Upper lobe of left lung (tissue), 6 donors: ENCODE results near the gene TMEM89. TPM values are rescaled to one million over a fixed set of nuclear protein-coding genes. Genes with fewer than 3 reads are reported as not detected.

Experiments
- ATAC-seq, 2 donors: fragments of 200-7000 bp; cut with Tn5 transposase; one replicate each; pipeline ENCODE4 v1.9.1; 2022; ENCODE audit warnings: mild to moderate bottlenecking in 2 of 2, moderate library complexity in 2 of 2; ENCODE audit not compliant: low FRiP score in 2 of 2
- DNase-seq, 2 donors: peaks; one replicate each; pipeline ENCODE4 v3.0.0-alpha.2; 2019 to 2020
- H3K27ac ChIP-seq, 4 donors: fragments of 200-600 bp; sonication (generic); one replicate each; pipeline ENCODE4 v1.5.1; 2016 to 2019
- H3K27me3 ChIP-seq, 4 donors: fragments of 200-600 bp; sonication (generic); one replicate each; pipeline ENCODE4 v1.5.1; 2017 to 2019
- H3K36me3 ChIP-seq, 4 donors: fragments of 200-600 bp; sonication (generic); one replicate each; pipeline ENCODE4 v1.5.1; 2016 to 2019
- H3K4me1 ChIP-seq, 4 donors: fragments of 200-600 bp; sonication (generic); one replicate each; pipeline ENCODE4 v1.5.1; 2018 to 2019
- H3K4me3 ChIP-seq, 4 donors: fragments of 200-600 bp; sonication (generic); one replicate each; pipeline ENCODE4 v1.5.1; 2017 to 2019; ENCODE audit warnings: mild to moderate bottlenecking in 2 of 4, moderate library complexity in 1 of 4
- H3K9me3 ChIP-seq, 4 donors: fragments of 200-600 bp; sonication (generic); one replicate each; pipeline ENCODE4 v1.5.1; 2018 to 2019
- CTCF ChIP-seq, 6 experiments: fragments of 450-650 bp in 4 of 6; fragments of 200-600 bp in 2 of 6; sonication (generic) in 2 of 6; IDR thresholded peaks; one replicate each; pipeline ENCODE4 v1.5.1; 2016 to 2019; ENCODE audit warnings: antibody characterized with exemption in 6 of 6
- EP300 ChIP-seq, 4 donors: sonication (generic); formaldehyde crosslinking; IDR thresholded peaks; one replicate each; pipeline ENCODE4 v1.5.1; 2017; ENCODE audit warnings: antibody characterized with exemption in 4 of 4, control low read depth in 2 of 4
- POLR2A ChIP-seq, 4 donors: fragments of 450-650 bp; IDR thresholded peaks; one replicate each; pipeline ENCODE4 v1.5.1; 2016 to 2017; ENCODE audit warnings: antibody characterized with exemption in 4 of 4, mild to moderate bottlenecking in 2 of 4
- POLR2AphosphoS5 ChIP-seq, 2 donors: sonication (generic); formaldehyde crosslinking; IDR thresholded peaks; one replicate each; pipeline ENCODE4 v1.5.1; 2017; ENCODE audit warnings: antibody characterized with exemption in 2 of 2
- WGBS, 2 donors: methylation state at CpG; one replicate each; pipeline ENCODE4 v1.1.5; 2017 to 2018; 5-methylcytosine and 5-hydroxymethylcytosine counted together
- total RNA-seq, 6 donors: library from RNA; depleted of rRNA in 4 of 6; stranded (reverse); fragments of >200 nt in 4 of 6; gene quantifications; one replicate each; pipeline versions ENCODE4 v1.1.0 to v1.2.1, GENCODE V29; 2016 to 2021
- donor health status: DM: no; HTN: no; CAD: no; lungs with moderate emphysema.
- donor health status: DM: no; HTN: yes; CAD: no; lungs with severe emphysema.

TMEM89 gene
- total RNA-seq, 6 donors from 2014 or later: 0.67 TPM; not detected in 5

- 58 to 61% methylated on average over 12 to 44 of the region's 45 CpGs for WGBS, 2 donors
- DNase-seq (peak in 1 of 2 donors; percentile 89), ATAC-seq (no peak)
- H3K27ac ChIP-seq: peak overlapping the region in 3 of 4 donors; percentile 75 to 84 (median 80)
- H3K4me1 ChIP-seq: peaks cover 10 to 31% (median 25%) of the 10 kb centered on the region in 4 donors
- TF ChIP-seq POLR2A (IDR thresholded peaks at IDR 0.05) (no peak), POLR2AphosphoS5 (IDR thresholded peaks at IDR 0.05) (no peak)
- H3K4me3 ChIP-seq: peak overlapping the region in 3 of 4 donors; percentile 68 to 74 (median 68)
- H3K36me3 ChIP-seq: no peaks in the 10 kb centered on the region
- H3K9me3 ChIP-seq: no peaks in the 10 kb centered on the region
- peaks cover 0 to 17% (median under 1%) of the 10 kb centered on the region in 4 donors for H3K27me3 ChIP-seq
These were observed 35.3 kb upstream of the TMEM89 start for GRCh38 chr3:48656841-48657281.

- Histone ChIP-seq H3K36me3 (no peaks in the 10 kb centered on the region), H3K27me3 (peaks cover 0 to 12% (median 0%) of the 10 kb centered on the region in 4 donors), H3K27ac (peak overlapping the region; percentile 62 to 84 (median 78)), H3K4me3 (peak overlapping the region; percentile 21 to 74 (median 68)), H3K4me1 (peaks cover 7 to 25% (median 19%) of the 10 kb centered on the region in 4 donors), H3K9me3 (no peaks in the 10 kb centered on the region)
- WGBS, 2 donors: 0 to 11% methylated on average over 28 to 36 of the region's 94 CpGs
- ATAC-seq (peak; percentile 91 to 95), DNase-seq (peak; percentile 91 to 96)
- TF ChIP-seq CTCF (IDR thresholded peaks at IDR 0.05) (peak; percentile 54 to 94 (median 90)), POLR2AphosphoS5 (IDR thresholded peaks at IDR 0.05) (no peak), POLR2A (IDR thresholded peaks at IDR 0.05) (peak in 2 of 4 donors; percentile 27 to 33)
These were observed 34.7 kb upstream of the TMEM89 start for GRCh38 chr3:48656061-48656840.

GRCh38 chr3:48655606-48656005 is 34.0 kb upstream of the TMEM89 start:
- ATAC-seq (peak in 1 of 2 donors; percentile 0), DNase-seq (peak in 1 of 2 donors; percentile 42)
- H3K27me3 ChIP-seq: peaks cover 0 to 6% (median 0%) of the 10 kb centered on the region in 4 donors
- H3K4me1 ChIP-seq: peaks cover 7 to 21% (median 16%) of the 10 kb centered on the region in 4 donors
- no peaks in the 10 kb centered on the region for H3K9me3 ChIP-seq
- TF ChIP-seq CTCF (IDR thresholded peaks at IDR 0.05) (no peak), POLR2A (IDR thresholded peaks at IDR 0.05) (no peak)
- no CpG with 5 or more reads among the region's 30 CpGs for WGBS, 2 donors
- H3K4me3 ChIP-seq: peak overlapping the region; percentile 21 to 74 (median 68)
- no peaks in the 10 kb centered on the region for H3K36me3 ChIP-seq
- H3K27ac ChIP-seq: peak overlapping the region; percentile 62 to 84 (median 78)

DNA sequence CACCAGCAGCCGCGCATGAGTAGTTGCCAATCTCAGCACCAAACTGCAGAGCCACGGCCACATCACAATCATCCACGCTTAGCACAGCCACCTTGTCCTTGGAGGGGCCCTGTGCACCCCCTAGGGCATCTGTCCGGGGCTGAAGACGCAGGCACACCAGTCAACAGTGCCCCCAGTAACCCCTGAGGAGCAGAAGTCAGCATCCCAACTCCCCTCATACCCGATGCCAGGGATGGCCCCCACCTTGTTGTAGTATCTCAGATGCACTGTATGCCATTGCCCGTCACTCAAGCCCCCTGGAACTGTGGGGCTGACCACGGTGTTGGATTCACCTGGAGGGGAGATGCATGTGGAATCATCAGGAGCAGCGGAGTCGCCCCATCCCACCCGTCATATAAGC is 33.5 kb upstream of the TMEM89 start:
- H3K36me3 ChIP-seq: no peaks in the 10 kb centered on the region
- TF ChIP-seq CTCF (IDR thresholded peaks at IDR 0.05) (no peak), POLR2A (IDR thresholded peaks at IDR 0.05) (no peak), EP300 (IDR thresholded peaks at IDR 0.05) (no peak), POLR2AphosphoS5 (IDR thresholded peaks at IDR 0.05) (no peak)
- no peak overlapping the region for H3K4me3 ChIP-seq
- WGBS, 2 donors: 93 to 94% methylated on average over 8 to 11 of the region's 12 CpGs
- peaks cover 0 to 3% (median 0%) of the 10 kb centered on the region in 4 donors for H3K27me3 ChIP-seq
- no peak overlapping the region for H3K27ac ChIP-seq
- H3K9me3 ChIP-seq: no peaks in the 10 kb centered on the region
- ATAC-seq: no peak
- no peak for DNase-seq
- H3K4me1 ChIP-seq: peaks cover 7 to 21% (median 16%) of the 10 kb centered on the region in 4 donors

DNA sequence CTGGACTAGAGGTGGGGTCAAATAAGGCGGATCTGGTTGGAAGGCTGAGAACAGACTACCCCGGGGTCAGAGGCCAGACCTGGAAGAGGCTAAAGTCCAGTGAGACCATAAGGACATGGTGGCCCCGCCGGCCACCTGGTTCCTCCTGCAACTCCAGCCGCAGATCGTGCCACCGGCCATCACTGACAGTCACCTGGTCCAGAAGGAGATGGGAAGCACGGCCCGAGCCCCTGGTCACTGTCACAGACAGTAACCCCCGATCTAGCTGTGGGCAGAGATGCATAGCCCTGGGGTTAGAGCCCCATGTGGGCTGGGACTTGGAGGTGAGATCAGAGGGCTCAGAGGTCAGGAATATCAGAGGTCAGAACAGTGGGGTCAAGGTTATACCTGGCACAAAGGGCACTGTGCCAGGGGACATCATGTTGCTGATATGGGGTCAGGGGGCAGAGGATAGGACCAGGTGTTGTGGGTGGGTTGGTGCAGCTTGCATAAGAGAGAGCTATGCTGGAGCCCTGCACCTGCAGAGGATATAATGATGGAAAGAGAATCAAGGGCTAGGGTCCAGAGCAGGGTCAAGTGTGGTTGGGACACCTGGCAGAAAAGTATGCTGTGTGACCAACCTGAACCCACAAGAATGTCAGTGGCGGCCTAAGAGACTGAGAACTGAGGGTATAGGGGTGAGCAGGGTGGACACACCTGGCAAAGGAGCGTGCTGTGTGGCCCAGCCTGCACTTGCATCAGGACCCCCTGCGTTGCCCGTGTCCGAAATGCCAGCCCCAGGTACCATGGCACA is 31.6 kb upstream of the TMEM89 start:
- ATAC-seq: no peak
- Histone ChIP-seq H3K27me3 (no peaks in the 10 kb centered on the region), H3K4me1 (peaks cover 7 to 21% (median 16%) of the 10 kb centered on the region in 4 donors), H3K27ac (no peak overlapping the region), H3K4me3 (no peak overlapping the region), H3K36me3 (no peaks in the 10 kb centered on the region), H3K9me3 (no peaks in the 10 kb centered on the region)
- 93% methylated on average over 9 to 12 of the region's 15 CpGs for WGBS, 2 donors
- TF ChIP-seq POLR2AphosphoS5 (IDR thresholded peaks at IDR 0.05) (no peak), EP300 (IDR thresholded peaks at IDR 0.05) (no peak), POLR2A (IDR thresholded peaks at IDR 0.05) (no peak), CTCF (IDR thresholded peaks at IDR 0.05) (no peak)
- DNase-seq: no peak
